ENCODE data around the gene IRF3.

The IRF3 gene

GRCh38 chr19:49654581-49654980 is 11.1 kb downstream of the IRF3 start:
- Histone ChIP-seq H3K27me3 (ENCODE audit: control insufficient read depth in 1 of 2, insufficient read depth in 1 of 2, low read length in 2 of 2) (no peaks in the 10 kb centered on the region), H3K27ac (ENCODE audit: low read length, poor library complexity, severe bottlenecking) (no peak overlapping the region), H3K4me3 (ENCODE audit: insufficient read depth in 1 of 2, low read depth in 1 of 2, low read length in 2 of 2) (no peak overlapping the region), H3K4me1 (ENCODE audit: control insufficient read depth, insufficient read depth, low read depth, low read length) (peaks cover 4% of the 10 kb centered on the region), H3K4ac (ENCODE audit: low read depth in 1 of 2, low read length in 2 of 2) (no peak overlapping the region), H4K91ac (ENCODE audit: low read length) (no peak overlapping the region), H3K18ac (ENCODE audit: low read depth in 1 of 2, low read length in 2 of 2) (no peak overlapping the region), H2BK5ac (ENCODE audit: low read depth, low read length, poor library complexity, severe bottlenecking) (no peak overlapping the region), H4K8ac (ENCODE audit: low read length) (no peak overlapping the region), H2BK12ac (ENCODE audit: low read length in 2 of 2) (no peak overlapping the region), H3K9me3 (ENCODE audit: control insufficient read depth, low read length) (no peaks in the 10 kb centered on the region), H2AK5ac (ENCODE audit: low read length, severe bottlenecking) (no peak overlapping the region), H2BK120ac (ENCODE audit: low read depth, low read length) (no peak overlapping the region), H2AFZ (ENCODE audit: low read depth, low read length) (no peak overlapping the region), H3K14ac (ENCODE audit: low read length in 2 of 2) (no peak overlapping the region), H3K36me3 (ENCODE audit: control insufficient read depth in 1 of 2, insufficient read depth in 2 of 2, low read depth in 1 of 2, low read length in 2 of 2) (peaks cover 77 to 100% of the 10 kb centered on the region in 2 experiments), H3K4me2 (ENCODE audit: low read length, poor library complexity, severe bottlenecking) (no peak overlapping the region), H2BK15ac (ENCODE audit: low read depth, poor library complexity, severe bottlenecking) (no peak overlapping the region), H3K23ac (ENCODE audit: low read length in 2 of 2) (no peak overlapping the region), H3K79me1 (replicated peaks; ENCODE audit: low read length, poor library complexity, severe bottlenecking) (peaks cover 64% of the 10 kb centered on the region), H3K9ac (ENCODE audit: low read length) (no peak overlapping the region)
- DNase-seq, result no peak
- over 99% methylated on average over 10 of the region's 10 CpGs for WGBS

GRCh38 chr19:49653466-49653806 is 12.2 kb downstream of the IRF3 start:
- Histone ChIP-seq H3K4me3 (ENCODE audit: insufficient read depth in 1 of 2, low read depth in 1 of 2, low read length in 2 of 2) (no peak overlapping the region), H3K23ac (ENCODE audit: low read length in 2 of 2) (no peak overlapping the region), H3K79me1 (replicated peaks; ENCODE audit: low read length, poor library complexity, severe bottlenecking) (peaks cover 53% of the 10 kb centered on the region), H3K4me2 (ENCODE audit: low read length, poor library complexity, severe bottlenecking) (no peak overlapping the region), H3K36me3 (ENCODE audit: control insufficient read depth in 1 of 2, insufficient read depth in 2 of 2, low read depth in 1 of 2, low read length in 2 of 2) (peaks cover 74 to 94% of the 10 kb centered on the region in 2 experiments), H3K27me3 (ENCODE audit: control insufficient read depth in 1 of 2, insufficient read depth in 1 of 2, low read length in 2 of 2) (no peaks in the 10 kb centered on the region), H3K9me3 (ENCODE audit: control insufficient read depth, low read length) (no peaks in the 10 kb centered on the region), H3K27ac (ENCODE audit: low read length, poor library complexity, severe bottlenecking) (no peak overlapping the region), H2BK15ac (ENCODE audit: low read depth, poor library complexity, severe bottlenecking) (no peak overlapping the region), H2BK120ac (ENCODE audit: low read depth, low read length) (no peak overlapping the region), H4K91ac (ENCODE audit: low read length) (no peak overlapping the region), H2BK12ac (ENCODE audit: low read length in 2 of 2) (no peak overlapping the region), H2BK5ac (ENCODE audit: low read depth, low read length, poor library complexity, severe bottlenecking) (no peak overlapping the region), H3K4ac (ENCODE audit: low read depth in 1 of 2, low read length in 2 of 2) (no peak overlapping the region), H2AFZ (ENCODE audit: low read depth, low read length) (no peak overlapping the region), H3K4me1 (ENCODE audit: control insufficient read depth, insufficient read depth, low read depth, low read length) (peaks cover 4% of the 10 kb centered on the region), H2AK5ac (ENCODE audit: low read length, severe bottlenecking) (no peak overlapping the region), H4K8ac (ENCODE audit: low read length) (peak overlapping the region; percentile 13), H3K9ac (ENCODE audit: low read length) (no peak overlapping the region), H3K18ac (ENCODE audit: low read depth in 1 of 2, low read length in 2 of 2) (no peak overlapping the region), H3K14ac (ENCODE audit: low read length in 2 of 2) (no peak overlapping the region)
- no peak for DNase-seq
- WGBS, result 98% methylated on average over 13 of the region's 13 CpGs

- Histone ChIP-seq H3K4ac (ENCODE audit: low read depth in 1 of 2, low read length in 2 of 2) (no peak overlapping the region), H2BK12ac (ENCODE audit: low read length in 2 of 2) (no peak overlapping the region), H3K18ac (ENCODE audit: low read depth in 1 of 2, low read length in 2 of 2) (no peak overlapping the region)
Measured at GRCh38 chr19:49652551-49653465, 12.8 kb downstream of the IRF3 start.

GRCh38 chr19:49651820-49652550 is 13.7 kb downstream of the IRF3 start:
- Histone ChIP-seq H3K27ac (ENCODE audit: low read length, poor library complexity, severe bottlenecking) (no peak overlapping the region), H2BK5ac (ENCODE audit: low read depth, low read length, poor library complexity, severe bottlenecking) (no peak overlapping the region), H3K36me3 (ENCODE audit: control insufficient read depth in 1 of 2, insufficient read depth in 2 of 2, low read depth in 1 of 2, low read length in 2 of 2) (peaks cover 72 to 91% of the 10 kb centered on the region in 2 experiments), H2BK120ac (ENCODE audit: low read depth, low read length) (no peak overlapping the region), H2AK5ac (ENCODE audit: low read length, severe bottlenecking) (no peak overlapping the region), H3K4ac (ENCODE audit: low read depth in 1 of 2, low read length in 2 of 2) (no peak overlapping the region), H3K27me3 (ENCODE audit: control insufficient read depth in 1 of 2, insufficient read depth in 1 of 2, low read length in 2 of 2) (no peaks in the 10 kb centered on the region), H3K23ac (ENCODE audit: low read length in 2 of 2) (no peak overlapping the region), H4K8ac (ENCODE audit: low read length) (no peak overlapping the region), H3K18ac (ENCODE audit: low read depth in 1 of 2, low read length in 2 of 2) (no peak overlapping the region), H3K4me1 (ENCODE audit: control insufficient read depth, insufficient read depth, low read depth, low read length) (peaks cover 4% of the 10 kb centered on the region), H4K91ac (ENCODE audit: low read length) (no peak overlapping the region), H3K79me1 (replicated peaks; ENCODE audit: low read length, poor library complexity, severe bottlenecking) (peaks cover 47% of the 10 kb centered on the region), H2AFZ (ENCODE audit: low read depth, low read length) (no peak overlapping the region), H3K9ac (ENCODE audit: low read length) (no peak overlapping the region), H2BK15ac (ENCODE audit: low read depth, poor library complexity, severe bottlenecking) (no peak overlapping the region), H3K9me3 (ENCODE audit: control insufficient read depth, low read length) (no peaks in the 10 kb centered on the region), H3K4me3 (ENCODE audit: insufficient read depth in 1 of 2, low read depth in 1 of 2, low read length in 2 of 2) (no peak overlapping the region), H3K4me2 (ENCODE audit: low read length, poor library complexity, severe bottlenecking) (no peak overlapping the region), H3K14ac (ENCODE audit: low read length in 2 of 2) (no peak overlapping the region), H2BK12ac (ENCODE audit: low read length in 2 of 2) (no peak overlapping the region)
- 98% methylated on average over 91 of the region's 110 CpGs for WGBS
- no peak for DNase-seq

More at GRCh38 chr19:49652551-49653465, 12.8 kb downstream of the IRF3 start:
- Histone ChIP-seq H3K9ac (ENCODE audit: low read length) (no peak overlapping the region), H3K36me3 (ENCODE audit: control insufficient read depth in 1 of 2, insufficient read depth in 2 of 2, low read depth in 1 of 2, low read length in 2 of 2) (peaks cover 70 to 91% of the 10 kb centered on the region in 2 experiments), H2BK120ac (ENCODE audit: low read depth, low read length) (no peak overlapping the region), H3K27me3 (ENCODE audit: control insufficient read depth in 1 of 2, insufficient read depth in 1 of 2, low read length in 2 of 2) (no peaks in the 10 kb centered on the region), H3K27ac (ENCODE audit: low read length, poor library complexity, severe bottlenecking) (no peak overlapping the region), H3K4me2 (ENCODE audit: low read length, poor library complexity, severe bottlenecking) (no peak overlapping the region), H3K4me1 (ENCODE audit: control insufficient read depth, insufficient read depth, low read depth, low read length) (peaks cover 4% of the 10 kb centered on the region), H4K91ac (ENCODE audit: low read length) (no peak overlapping the region), H3K14ac (ENCODE audit: low read length in 2 of 2) (no peak overlapping the region), H3K9me3 (ENCODE audit: control insufficient read depth, low read length) (no peaks in the 10 kb centered on the region), H2AK5ac (ENCODE audit: low read length, severe bottlenecking) (no peak overlapping the region), H2BK15ac (ENCODE audit: low read depth, poor library complexity, severe bottlenecking) (no peak overlapping the region), H4K8ac (ENCODE audit: low read length) (peak overlapping the region; percentile 32), H3K4me3 (ENCODE audit: insufficient read depth in 1 of 2, low read depth in 1 of 2, low read length in 2 of 2) (no peak overlapping the region), H2AFZ (ENCODE audit: low read depth, low read length) (no peak overlapping the region), H3K79me1 (replicated peaks; ENCODE audit: low read length, poor library complexity, severe bottlenecking) (peaks cover 49% of the 10 kb centered on the region), H2BK5ac (ENCODE audit: low read depth, low read length, poor library complexity, severe bottlenecking) (no peak overlapping the region), H3K23ac (ENCODE audit: low read length in 2 of 2) (no peak overlapping the region)
- no peak for DNase-seq
- over 99% methylated on average over 56 of the region's 58 CpGs for WGBS
